K562 (cell line): ENCODE results near the gene MPV17L2. TPM values are rescaled to one million over a fixed set of nuclear protein-coding genes. Genes with fewer than 3 reads are reported as not detected.

Experiments
- CBFA2T2 ChIP-seq: fragments of 450-650 bp; conservative IDR thresholded peaks from 2 replicates; pipeline ENCODE4 v1.6.1; 2017; ENCODE audit warnings: mild to moderate bottlenecking
- CHD4 ChIP-seq: fragments of 200-600 bp; sonication (generic); IDR thresholded peaks from 3 replicates; pipeline ENCODE4 v1.6.1; 2012; ENCODE audit warnings: low read depth, mild to moderate bottlenecking, mixed read lengths, low read length, inconsistent platforms; ENCODE audit not compliant: insufficient read depth, insufficient replicate concordance, poor library complexity, severe bottlenecking
- CREBBP ChIP-seq: IDR thresholded peaks from one replicate; pipeline ENCODE4 v1.6.1; 2012; ENCODE audit warnings: low read depth, mild to moderate bottlenecking, control low read depth, inconsistent platforms, low read length
- CTCFL ChIP-seq: IDR thresholded peaks from 2 replicates; pipeline ENCODE4 v1.6.1; 2011; ENCODE audit warnings: borderline replicate concordance, low read depth, mild to moderate bottlenecking, moderate library complexity, low read length; ENCODE audit not compliant: insufficient read depth, poor library complexity, severe bottlenecking
- EP300 ChIP-seq: IDR thresholded peaks from 2 replicates; pipeline ENCODE4 v1.6.1; 2012; ENCODE audit warnings: low read length, improper control_type of control experiment
- ETS2 ChIP-seq: IDR thresholded peaks from 2 replicates; pipeline ENCODE4 v1.6.1; 2016; ENCODE audit warnings: borderline replicate concordance, missing genetic modification characterization, mild to moderate bottlenecking, moderate library complexity, missing compliant biosample characterization; ENCODE audit not compliant: poor library complexity, severe bottlenecking
- GTF2E2 ChIP-seq: fragments of 200-800 bp; sonication (Bioruptor generic); IDR thresholded peaks from 2 replicates; pipeline ENCODE4 v1.6.1; 2016; ENCODE audit warnings: missing genetic modification characterization, missing compliant biosample characterization
- JUN ChIP-seq, 2 experiments: sonication (generic) in 1 of 2; formaldehyde crosslinking in 1 of 2; IDR thresholded peaks; 2 replicates each; pipeline versions ENCODE4 v1.6.1 to v1.8.0; 2012 to 2022; ENCODE audit warnings: borderline replicate concordance in 2 of 2, mild to moderate bottlenecking in 2 of 2, improper control_type of control experiment in 1 of 2, low read depth in 1 of 2, low read length in 1 of 2, missing genetic modification reagents in 1 of 2
- KDM1A ChIP-seq, 2 experiments: fragments of 450-650 bp; IDR thresholded peaks; 2 replicates each; pipeline ENCODE4 v1.6.1; 2016; ENCODE audit warnings: mild to moderate bottlenecking in 2 of 2
- L3MBTL2 ChIP-seq: fragments of 450-650 bp; IDR thresholded peaks from 2 replicates; pipeline ENCODE4 v1.6.1; 2016; ENCODE audit warnings: mild to moderate bottlenecking, moderate library complexity
- NR4A1 ChIP-seq, 2 experiments: fragments of 250-450 bp in 1 of 2; fragments of 450-650 bp in 1 of 2; sonication (Bioruptor Pico) in 1 of 2; IDR thresholded peaks; 2 replicates each; pipeline versions ENCODE4 v1.4.0 to v1.6.1; 2016 to 2020; ENCODE audit warnings: mild to moderate bottlenecking in 2 of 2, missing compliant biosample characterization in 1 of 2, missing genetic modification characterization in 1 of 2, moderate library complexity in 1 of 2
- ZBTB49 ChIP-seq: sonication (generic); formaldehyde crosslinking; IDR thresholded peaks from 2 replicates; pipeline ENCODE4 v1.8.0; 2022; ENCODE audit warnings: missing genetic modification reagents, mild to moderate bottlenecking, borderline replicate concordance
- ZNF143 ChIP-seq: sonication (generic); formaldehyde crosslinking; IDR thresholded peaks from 2 replicates; pipeline ENCODE4 v1.9.0; 2022; ENCODE audit warnings: mild to moderate bottlenecking, missing genetic modification reagents
- ZNF316 ChIP-seq: fragments of 450-650 bp; IDR thresholded peaks from 2 replicates; pipeline ENCODE4 v1.6.1; 2016
- ZNF76 ChIP-seq: fragments of 250-450 bp; sonication (Bioruptor Pico); IDR thresholded peaks from 2 replicates; pipeline ENCODE4 v1.4.0; 2020; ENCODE audit warnings: mild to moderate bottlenecking, moderate library complexity, borderline replicate concordance
- polyA plus RNA-seq, 8 experiments: library from polyadenylated mRNA; depleted of rRNA in 4 of 8; stranded (reverse) in 5 of 8; unstranded in 3 of 8; fragments of >200 nt; fragmentation: Nextera tagmentation in 2 of 8; fragmentation: Illumina TruSeq in 1 of 8; extraction: Ambion mirVana in 2 of 8; extraction: Trizol in 1 of 8; gene quantifications; 2 replicates each; pipeline versions ENCODE4 v1.2.1 to v1.2.3, GENCODE V29; 2011 to 2014; ENCODE audit warnings: inconsistent platforms in 1 of 8, missing spikeins in 1 of 8
- total RNA-seq, 7 experiments: library from RNA; depleted of rRNA in 6 of 7; stranded (reverse); fragments of >200 nt in 6 of 7; fragmentation: Illumina TruSeq in 2 of 7; extraction: Trizol in 2 of 7; gene quantifications; 2 replicates each; pipeline versions ENCODE4 v1.2.1 to v1.2.3, GENCODE V29; 2011 to 2021; ENCODE audit warnings: low replicate concordance in 1 of 7
- TF ChIP-seq, protein P1 (sequence below): sonication (generic); formaldehyde crosslinking; IDR thresholded peaks from 2 replicates; pipeline ENCODE4 v1.8.1; 2023; ENCODE audit warnings: mild to moderate bottlenecking, missing genetic modification reagents

The MPV17L2 gene
- total and polyA plus RNA-seq, 9 of the 15 experiments (the other 6 are each of a cell fraction or from before 2014, with no cell fraction given) = 10.6 to 60.2 (median 28.5) TPM

- TF ChIP-seq ZNF76 (CRISPR knock-in tag) (no peak), ZBTB49 (CRISPR knock-in tag) (no peak), GTF2E2 (no peak), CBFA2T2 (no peak), L3MBTL2 (no peak), CHD4 (no peak), CREBBP (no peak), ZNF316 (no peak), ZNF143 (CRISPR knock-in tag) (no peak), KDM1A (IDR thresholded peaks at IDR 0.05) (no peak; a peak in 1 of 4 replicates), CTCFL (no peak), JUN (IDR thresholded peaks at IDR 0.05; ENCODE audit: borderline replicate concordance, low read depth, low read length) (no peak), JUN (CRISPR knock-in tag; IDR thresholded peaks at IDR 0.05; ENCODE audit: borderline replicate concordance) (0 out of 2 replicates have a peak, but pooled peaks have one; percentile 48), ETS2 (no peak), NR4A1 (CRISPR knock-in tag; IDR thresholded peaks at IDR 0.05) (no peak), NR4A1 (tag; IDR thresholded peaks at IDR 0.05) (peak; percentile 86), EP300 (no peak)
- TF ChIP-seq, protein P1, sequence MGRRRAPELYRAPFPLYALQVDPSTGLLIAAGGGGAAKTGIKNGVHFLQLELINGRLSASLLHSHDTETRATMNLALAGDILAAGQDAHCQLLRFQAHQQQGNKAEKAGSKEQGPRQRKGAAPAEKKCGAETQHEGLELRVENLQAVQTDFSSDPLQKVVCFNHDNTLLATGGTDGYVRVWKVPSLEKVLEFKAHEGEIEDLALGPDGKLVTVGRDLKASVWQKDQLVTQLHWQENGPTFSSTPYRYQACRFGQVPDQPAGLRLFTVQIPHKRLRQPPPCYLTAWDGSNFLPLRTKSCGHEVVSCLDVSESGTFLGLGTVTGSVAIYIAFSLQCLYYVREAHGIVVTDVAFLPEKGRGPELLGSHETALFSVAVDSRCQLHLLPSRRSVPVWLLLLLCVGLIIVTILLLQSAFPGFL (CRISPR knock-in tag) = no peak
These were observed 40.3 kb downstream of the MPV17L2 start (continued) for GRCh38 chr19:18233224-18233825.
